Panc1 (cell line): ENCODE results near the gene FOXO1. TPM values are rescaled to one million over a fixed set of nuclear protein-coding genes. Genes with fewer than 3 reads are reported as not detected.

ENCODE experiments used
- ATAC-seq: fragments of 200-7000 bp; cut with Tn5 transposase; 2 replicates; pipeline ENCODE4 v1.9.1; 2020; ENCODE audit warnings: mild to moderate bottlenecking, moderate library complexity
- BruUV-seq: library from RNA; stranded (reverse); fragments of 400-500 nt; replicated peaks from 2 replicates; lab custom pipeline; 2021; lab: Mats Ljungman, UMichigan
- CTCF ChIA-PET: fragments of 300-600 bp; sonication (Branson Sonifier 250); formaldehyde crosslinking; loops from one replicate; lab custom pipeline; 2022; ENCODE audit warnings: antibody characterized with exemption; lab: Charles Lee
- POLR2A ChIA-PET: fragments of 300-600 bp; sonication (Branson Sonifier 250); formaldehyde crosslinking; loops from one replicate; lab custom pipeline; 2022; ENCODE audit warnings: antibody characterized with exemption; lab: Charles Lee
- DNase-seq: peaks from one replicate; pipeline ENCODE4 v3.0.0-alpha.2; 2010; ENCODE audit warnings: low read depth, low spot score
- H3K27ac ChIP-seq: 2 replicates; pipeline ENCODE4 v1.5.1; 2011; ENCODE audit warnings: mild to moderate bottlenecking, low read length, inconsistent platforms
- H3K27me3 ChIP-seq: fragments of 200-500 bp; sonication (Bioruptor generic); 2 replicates; pipeline ENCODE4 v1.6.0; 2014; ENCODE audit warnings: low read length, inconsistent platforms; ENCODE audit not compliant: control insufficient read depth, insufficient read depth
- H3K36me3 ChIP-seq: fragments of 200-500 bp; sonication (Bioruptor generic); 2 replicates; pipeline ENCODE4 v1.5.1; 2014; ENCODE audit warnings: inconsistent platforms, mild to moderate bottlenecking, low read length, moderate library complexity; ENCODE audit not compliant: control insufficient read depth, insufficient read depth
- H3K4me1 ChIP-seq: 2 replicates; pipeline ENCODE4 v1.5.1; 2011; ENCODE audit warnings: inconsistent platforms, mild to moderate bottlenecking, low read length, moderate library complexity; ENCODE audit not compliant: control insufficient read depth, insufficient read depth
- H3K4me3 ChIP-seq, 2 experiments: 2 replicates each; pipeline ENCODE4 v1.5.1; 2011 to 2012; ENCODE audit warnings: low read depth in 2 of 2, low read length in 2 of 2, mild to moderate bottlenecking in 2 of 2, inconsistent platforms in 1 of 2, moderate library complexity in 1 of 2
- H3K9me3 ChIP-seq: fragments of 200-500 bp; sonication (Bioruptor generic); 2 replicates; pipeline ENCODE4 v1.5.1; 2014; ENCODE audit warnings: low read depth, mild to moderate bottlenecking, inconsistent platforms, low read length, moderate library complexity; ENCODE audit not compliant: control insufficient read depth, insufficient read depth
- CTCF ChIP-seq: fragments of 450-650 bp; IDR thresholded peaks from 2 replicates; pipeline ENCODE4 v1.5.1; 2017; ENCODE audit warnings: mild to moderate bottlenecking
- POLR2AphosphoS5 ChIP-seq: IDR thresholded peaks from 2 replicates; pipeline ENCODE4 v1.6.1; 2012; ENCODE audit warnings: mild to moderate bottlenecking, low read depth, low read length, moderate library complexity
- SIN3A ChIP-seq: IDR thresholded peaks from 2 replicates; pipeline ENCODE4 v1.6.1; 2012; ENCODE audit warnings: low read depth, mild to moderate bottlenecking, low read length, moderate library complexity, borderline replicate concordance; ENCODE audit not compliant: insufficient read depth
- TCF7L2 ChIP-seq: IDR thresholded peaks from 2 replicates; pipeline ENCODE4 v1.6.1; 2011; ENCODE audit warnings: mild to moderate bottlenecking, low read depth, low read length, inconsistent platforms
- in situ Hi-C: cut with HindIII; loops from 2 replicates; pipeline ENCODE4 v1.10.0; 2016; ENCODE audit warnings: low sequenced_read_pairs, low pct_unique_long_range_greater_than_20kb
- intact Hi-C: fragments of 100-400 bp; cut with micrococcal nuclease; formaldehyde crosslinking; loops from one replicate; pipeline ENCODE4 v1.10.0; 2022; ENCODE audit not compliant: unreplicated experiment
- total RNA-seq: library from RNA; stranded (reverse); gene quantifications from one replicate; pipeline ENCODE4 v1.2.1, GENCODE V29; 2021; ENCODE audit not compliant: unreplicated experiment
- TF ChIP-seq, protein P1 (sequence below), 2 experiments: IDR thresholded peaks; 2 replicates each; pipeline ENCODE4 v1.6.1; 2011 to 2012; ENCODE audit warnings: low read depth in 2 of 2, control low read depth in 1 of 2, low read length in 1 of 2, mild to moderate bottlenecking in 1 of 2, moderate library complexity in 1 of 2; ENCODE audit not compliant: insufficient read depth in 1 of 2

The FOXO1 gene
- total RNA-seq, 1 experiment from 2014 or later: 2.1 TPM

GRCh38 chr13:40599747-40600146 lies 66.7 kb downstream of the FOXO1 start:
- Histone ChIP-seq H3K27me3 (no peaks in the 10 kb centered on the region), H3K9me3 (no peaks in the 10 kb centered on the region), H3K27ac (no peak overlapping the region), H3K4me1 (no peaks in the 10 kb centered on the region), H3K4me3 (no peak overlapping the region), H3K36me3 (no peaks in the 10 kb centered on the region)
- BruUV-seq: no TSS peak
- ChIA-PET POLR2A (no interaction called here), CTCF (no interaction called here)
- intact Hi-C loops (no loop called here), in situ Hi-C loops (no loop called here)
- DNase-seq (no peak), ATAC-seq (no peak)
- no peak for TF ChIP-seq TCF7L2
- TF ChIP-seq, protein P1, sequence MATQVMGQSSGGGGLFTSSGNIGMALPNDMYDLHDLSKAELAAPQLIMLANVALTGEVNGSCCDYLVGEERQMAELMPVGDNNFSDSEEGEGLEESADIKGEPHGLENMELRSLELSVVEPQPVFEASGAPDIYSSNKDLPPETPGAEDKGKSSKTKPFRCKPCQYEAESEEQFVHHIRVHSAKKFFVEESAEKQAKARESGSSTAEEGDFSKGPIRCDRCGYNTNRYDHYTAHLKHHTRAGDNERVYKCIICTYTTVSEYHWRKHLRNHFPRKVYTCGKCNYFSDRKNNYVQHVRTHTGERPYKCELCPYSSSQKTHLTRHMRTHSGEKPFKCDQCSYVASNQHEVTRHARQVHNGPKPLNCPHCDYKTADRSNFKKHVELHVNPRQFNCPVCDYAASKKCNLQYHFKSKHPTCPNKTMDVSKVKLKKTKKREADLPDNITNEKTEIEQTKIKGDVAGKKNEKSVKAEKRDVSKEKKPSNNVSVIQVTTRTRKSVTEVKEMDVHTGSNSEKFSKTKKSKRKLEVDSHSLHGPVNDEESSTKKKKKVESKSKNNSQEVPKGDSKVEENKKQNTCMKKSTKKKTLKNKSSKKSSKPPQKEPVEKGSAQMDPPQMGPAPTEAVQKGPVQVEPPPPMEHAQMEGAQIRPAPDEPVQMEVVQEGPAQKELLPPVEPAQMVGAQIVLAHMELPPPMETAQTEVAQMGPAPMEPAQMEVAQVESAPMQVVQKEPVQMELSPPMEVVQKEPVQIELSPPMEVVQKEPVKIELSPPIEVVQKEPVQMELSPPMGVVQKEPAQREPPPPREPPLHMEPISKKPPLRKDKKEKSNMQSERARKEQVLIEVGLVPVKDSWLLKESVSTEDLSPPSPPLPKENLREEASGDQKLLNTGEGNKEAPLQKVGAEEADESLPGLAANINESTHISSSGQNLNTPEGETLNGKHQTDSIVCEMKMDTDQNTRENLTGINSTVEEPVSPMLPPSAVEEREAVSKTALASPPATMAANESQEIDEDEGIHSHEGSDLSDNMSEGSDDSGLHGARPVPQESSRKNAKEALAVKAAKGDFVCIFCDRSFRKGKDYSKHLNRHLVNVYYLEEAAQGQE (IDR thresholded peaks at IDR 0.05; ENCODE audit: insufficient read depth in 1 of 2, low read depth in 2 of 2, low read length in 1 of 2): no peak
- no peak for TF ChIP-seq CTCF
- TF ChIP-seq POLR2AphosphoS5: no peak
- no peak for TF ChIP-seq SIN3A

DNA sequence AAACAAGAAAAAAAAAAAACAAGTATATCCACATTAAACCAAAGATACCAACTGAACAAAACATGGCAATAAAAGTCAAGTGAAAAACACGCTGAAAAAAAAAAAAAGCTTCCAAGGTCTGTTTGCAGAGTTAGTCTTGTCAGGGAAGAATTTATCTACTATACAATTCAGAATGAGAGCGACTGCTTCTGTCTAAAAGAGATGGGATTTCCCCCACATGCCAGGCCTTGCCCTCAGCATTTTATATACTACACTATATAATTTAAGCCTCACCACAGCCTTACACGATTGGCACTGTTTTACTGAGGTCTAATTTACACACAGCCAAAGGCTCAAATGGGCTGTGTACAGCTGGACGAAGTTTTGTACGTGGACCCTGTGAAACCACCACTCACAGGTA lies 67.3 kb downstream of the FOXO1 start:
- intact Hi-C loops: no loop called here
- POLR2A ChIA-PET: no interaction called here
- Histone ChIP-seq H3K4me3 (no peak overlapping the region), H3K36me3 (no peaks in the 10 kb centered on the region), H3K9me3 (no peaks in the 10 kb centered on the region), H3K27ac (no peak overlapping the region), H3K4me1 (no peaks in the 10 kb centered on the region), H3K27me3 (no peaks in the 10 kb centered on the region)
- TF ChIP-seq SIN3A (no peak), TCF7L2 (no peak), POLR2AphosphoS5 (no peak), CTCF (no peak)
- TF ChIP-seq, protein P1 (IDR thresholded peaks at IDR 0.05; ENCODE audit: insufficient read depth in 1 of 2, low read depth in 2 of 2, low read length in 1 of 2): no peak
- no TSS peak for BruUV-seq
- DNase-seq: no peak
- CTCF ChIA-PET: no interaction called here
- in situ Hi-C loops: no loop called here
- ATAC-seq: no peak
